ENCODE data around the gene ECE1. TPM values are rescaled to one million over a fixed set of nuclear protein-coding genes. Genes with fewer than 3 reads are reported as not detected.
A peak's percentile ranks its signal among the peaks of the same experiment; 100 is the strongest.

ECE1 gene
- total and polyA plus RNA-seq, 9 of the 15 experiments (the other 6 are each of a cell fraction or from before 2014, with no cell fraction given) = 0.56 to 34.8 (median 11.0) TPM

DNA sequence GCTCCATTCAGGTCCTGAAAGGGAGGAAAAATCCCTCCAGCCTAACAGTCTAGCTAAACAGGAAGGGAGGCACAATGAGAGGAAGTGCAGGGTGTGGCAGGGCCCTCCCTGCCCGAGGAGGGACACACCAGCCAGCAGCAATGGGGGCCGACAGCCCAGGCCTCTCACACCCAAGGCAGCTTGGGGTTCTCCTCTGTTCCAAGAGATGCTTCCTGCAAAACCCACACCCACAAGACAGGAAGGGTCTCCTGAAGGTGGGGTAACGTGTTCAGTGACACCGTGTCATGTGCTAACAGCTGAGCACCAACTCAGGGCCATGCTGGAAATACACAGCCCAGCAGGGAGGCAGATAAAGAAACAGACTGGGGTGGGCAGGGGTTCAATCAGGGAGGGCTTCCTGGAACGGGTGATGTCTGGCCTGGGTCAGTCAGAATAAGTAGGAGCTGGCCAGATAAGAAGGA lies 10.2 kb downstream of the ECE1 start:
- WGBS (ENCODE audit: insufficient coverage, low coverage, missing lambda C conversion rate) = 8% methylated on average over 5 of the region's 5 CpGs
- H3K4me3 ChIP-seq = no peak overlapping the region
- H3K36me3 ChIP-seq (ENCODE audit: control insufficient read depth, insufficient read depth, low read length) = no peaks in the 10 kb centered on the region
- no TSS peak for BruUV-seq (replicated peaks)
- DNase-seq (ENCODE audit: extremely low read depth in 1 of 4, low spot score in 3 of 4) (no peak), FAIRE-seq (no peak), ATAC-seq (peak; percentile 68)
- no peak overlapping the region; the same call in 1 of the 2 replicates for H2AFZ ChIP-seq (ENCODE audit: low read depth, low read length)
- ChIA-PET CTCF (ENCODE audit: low intra/inter-chr PET ratio) (no interaction called here), POLR2A (interaction anchor here (0.6 to 2.1 kb wide), 5 partner anchors 10 to 74 kb away, joined by 3 to 17 read pairs (median 3); no protein-coding TSS in a partner anchor)
- no peaks in the 10 kb centered on the region for H3K79me2 ChIP-seq (ENCODE audit: control insufficient read depth, insufficient read depth, low read length)
- intact Hi-C loops (cut with micrococcal nuclease) = no loop called here
- H3K4me1 ChIP-seq (replicated peaks in 1 of 2; ENCODE audit: control insufficient read depth in 2 of 2, insufficient read depth in 2 of 2, low read length in 2 of 2) = peaks cover 9 to 21% of the 10 kb centered on the region in 2 experiments; a peak in 4 of 5 replicates
- H3K9me1 ChIP-seq (ENCODE audit: control insufficient read depth, insufficient read depth, low read length) = no peaks in the 10 kb centered on the region
- H3K27me3 ChIP-seq (ENCODE audit: control insufficient read depth in 2 of 2, insufficient read depth in 2 of 2, low read length in 2 of 2) = no peaks in the 10 kb centered on the region; a peak in 1 of 5 replicates
- in situ Hi-C loops (cut with MboI) = no loop called here
- peak overlapping the region in 1 of 2 experiments; percentile 82; a peak in 2 of 4 replicates for H3K9ac ChIP-seq (ENCODE audit: insufficient read depth in 1 of 2, low read depth in 2 of 2, low read length in 2 of 2)
- H4K20me1 ChIP-seq (replicated peaks; ENCODE audit: control insufficient read depth, insufficient read depth, low read length) = no peaks in the 10 kb centered on the region; the same call in 1 of the 2 replicates
- no peak overlapping the region for H3K4me2 ChIP-seq (ENCODE audit: insufficient read depth, low read length)
- no peak overlapping the region for H3K27ac ChIP-seq (ENCODE audit: extremely low read depth, low read depth, low read length)
- H3K9me3 ChIP-seq (replicated peaks; ENCODE audit: control insufficient read depth, insufficient read depth, low read depth, low read length) = no peaks in the 10 kb centered on the region
- TF ChIP-seq ZFP36 (IDR thresholded peaks at IDR 0.05; ENCODE audit: low read depth, low read length, partially characterized antibody) (peak; percentile 98), CTBP1 (IDR thresholded peaks at IDR 0.05; ENCODE audit: borderline replicate concordance) (peak; percentile 14; the same call in 1 of the 2 replicates), PHB2 (IDR thresholded peaks at IDR 0.05; ENCODE audit: low read depth) (no peak), FOXK1 (CRISPR knock-in tag; IDR thresholded peaks at IDR 0.05; ENCODE audit: borderline replicate concordance) (0 out of 2 replicates have a peak, but pooled peaks have one; percentile 7), SMARCA5 (IDR thresholded peaks at IDR 0.05) (peak; percentile 45; the same call in 1 of the 2 replicates), SNRNP70 (optimal IDR thresholded peaks at IDR 0.05; ENCODE audit: low read depth, low read length) (no peak), SPI1 (IDR thresholded peaks at IDR 0.05; ENCODE audit: borderline replicate concordance, low read depth, low read length) (peak; percentile 89), BCOR (IDR thresholded peaks at IDR 0.05) (peak; percentile 25; the same call in 1 of the 2 replicates), EP300 (IDR thresholded peaks at IDR 0.05; ENCODE audit: low read length) (no peak), ZC3H4 (CRISPR knock-in tag; IDR thresholded peaks at IDR 0.05; ENCODE audit: borderline replicate concordance) (0 out of 2 replicates have a peak, but pooled peaks have one; percentile 34), ZBTB7A (IDR thresholded peaks at IDR 0.05; ENCODE audit: borderline replicate concordance, control insufficient read depth, low read depth, low read length) (peak; percentile 15; the same call in 1 of the 2 replicates), JUNB (CRISPR knock-in tag; conservative IDR thresholded peaks at IDR 0.05) (no peak)
- TF ChIP-seq, protein P1, sequence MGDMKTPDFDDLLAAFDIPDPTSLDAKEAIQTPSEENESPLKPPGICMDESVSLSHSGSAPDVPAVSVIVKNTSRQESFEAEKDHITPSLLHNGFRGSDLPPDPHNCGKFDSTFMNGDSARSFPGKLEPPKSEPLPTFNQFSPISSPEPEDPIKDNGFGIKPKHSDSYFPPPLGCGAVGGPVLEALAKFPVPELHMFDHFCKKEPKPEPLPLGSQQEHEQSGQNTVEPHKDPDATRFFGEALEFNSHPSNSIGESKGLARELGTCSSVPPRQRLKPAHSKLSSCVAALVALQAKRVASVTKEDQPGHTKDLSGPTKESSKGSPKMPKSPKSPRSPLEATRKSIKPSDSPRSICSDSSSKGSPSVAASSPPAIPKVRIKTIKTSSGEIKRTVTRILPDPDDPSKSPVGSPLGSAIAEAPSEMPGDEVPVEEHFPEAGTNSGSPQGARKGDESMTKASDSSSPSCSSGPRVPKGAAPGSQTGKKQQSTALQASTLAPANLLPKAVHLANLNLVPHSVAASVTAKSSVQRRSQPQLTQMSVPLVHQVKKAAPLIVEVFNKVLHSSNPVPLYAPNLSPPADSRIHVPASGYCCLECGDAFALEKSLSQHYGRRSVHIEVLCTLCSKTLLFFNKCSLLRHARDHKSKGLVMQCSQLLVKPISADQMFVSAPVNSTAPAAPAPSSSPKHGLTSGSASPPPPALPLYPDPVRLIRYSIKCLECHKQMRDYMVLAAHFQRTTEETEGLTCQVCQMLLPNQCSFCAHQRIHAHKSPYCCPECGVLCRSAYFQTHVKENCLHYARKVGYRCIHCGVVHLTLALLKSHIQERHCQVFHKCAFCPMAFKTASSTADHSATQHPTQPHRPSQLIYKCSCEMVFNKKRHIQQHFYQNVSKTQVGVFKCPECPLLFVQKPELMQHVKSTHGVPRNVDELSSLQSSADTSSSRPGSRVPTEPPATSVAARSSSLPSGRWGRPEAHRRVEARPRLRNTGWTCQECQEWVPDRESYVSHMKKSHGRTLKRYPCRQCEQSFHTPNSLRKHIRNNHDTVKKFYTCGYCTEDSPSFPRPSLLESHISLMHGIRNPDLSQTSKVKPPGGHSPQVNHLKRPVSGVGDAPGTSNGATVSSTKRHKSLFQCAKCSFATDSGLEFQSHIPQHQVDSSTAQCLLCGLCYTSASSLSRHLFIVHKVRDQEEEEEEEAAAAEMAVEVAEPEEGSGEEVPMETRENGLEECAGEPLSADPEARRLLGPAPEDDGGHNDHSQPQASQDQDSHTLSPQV (IDR thresholded peaks at IDR 0.05) = no peak
- TF ChIP-seq, protein P2, sequence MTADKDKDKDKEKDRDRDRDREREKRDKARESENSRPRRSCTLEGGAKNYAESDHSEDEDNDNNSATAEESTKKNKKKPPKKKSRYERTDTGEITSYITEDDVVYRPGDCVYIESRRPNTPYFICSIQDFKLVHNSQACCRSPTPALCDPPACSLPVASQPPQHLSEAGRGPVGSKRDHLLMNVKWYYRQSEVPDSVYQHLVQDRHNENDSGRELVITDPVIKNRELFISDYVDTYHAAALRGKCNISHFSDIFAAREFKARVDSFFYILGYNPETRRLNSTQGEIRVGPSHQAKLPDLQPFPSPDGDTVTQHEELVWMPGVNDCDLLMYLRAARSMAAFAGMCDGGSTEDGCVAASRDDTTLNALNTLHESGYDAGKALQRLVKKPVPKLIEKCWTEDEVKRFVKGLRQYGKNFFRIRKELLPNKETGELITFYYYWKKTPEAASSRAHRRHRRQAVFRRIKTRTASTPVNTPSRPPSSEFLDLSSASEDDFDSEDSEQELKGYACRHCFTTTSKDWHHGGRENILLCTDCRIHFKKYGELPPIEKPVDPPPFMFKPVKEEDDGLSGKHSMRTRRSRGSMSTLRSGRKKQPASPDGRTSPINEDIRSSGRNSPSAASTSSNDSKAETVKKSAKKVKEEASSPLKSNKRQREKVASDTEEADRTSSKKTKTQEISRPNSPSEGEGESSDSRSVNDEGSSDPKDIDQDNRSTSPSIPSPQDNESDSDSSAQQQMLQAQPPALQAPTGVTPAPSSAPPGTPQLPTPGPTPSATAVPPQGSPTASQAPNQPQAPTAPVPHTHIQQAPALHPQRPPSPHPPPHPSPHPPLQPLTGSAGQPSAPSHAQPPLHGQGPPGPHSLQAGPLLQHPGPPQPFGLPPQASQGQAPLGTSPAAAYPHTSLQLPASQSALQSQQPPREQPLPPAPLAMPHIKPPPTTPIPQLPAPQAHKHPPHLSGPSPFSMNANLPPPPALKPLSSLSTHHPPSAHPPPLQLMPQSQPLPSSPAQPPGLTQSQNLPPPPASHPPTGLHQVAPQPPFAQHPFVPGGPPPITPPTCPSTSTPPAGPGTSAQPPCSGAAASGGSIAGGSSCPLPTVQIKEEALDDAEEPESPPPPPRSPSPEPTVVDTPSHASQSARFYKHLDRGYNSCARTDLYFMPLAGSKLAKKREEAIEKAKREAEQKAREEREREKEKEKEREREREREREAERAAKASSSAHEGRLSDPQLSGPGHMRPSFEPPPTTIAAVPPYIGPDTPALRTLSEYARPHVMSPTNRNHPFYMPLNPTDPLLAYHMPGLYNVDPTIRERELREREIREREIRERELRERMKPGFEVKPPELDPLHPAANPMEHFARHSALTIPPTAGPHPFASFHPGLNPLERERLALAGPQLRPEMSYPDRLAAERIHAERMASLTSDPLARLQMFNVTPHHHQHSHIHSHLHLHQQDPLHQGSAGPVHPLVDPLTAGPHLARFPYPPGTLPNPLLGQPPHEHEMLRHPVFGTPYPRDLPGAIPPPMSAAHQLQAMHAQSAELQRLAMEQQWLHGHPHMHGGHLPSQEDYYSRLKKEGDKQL (CRISPR knock-in tag; IDR thresholded peaks at IDR 0.05; ENCODE audit: borderline replicate concordance) = no peak
